Measurements from ENCODE around the gene MESD.

MESD gene

GRCh38 chr15:80932513-80932815 lies 57.2 kb downstream of the MESD start:
- DNase-seq = no peak

- no peak for DNase-seq
These were observed 57.7 kb downstream of the MESD start for GRCh38 chr15:80931721-80932512.

- no peak for DNase-seq
These were observed 58.4 kb downstream of the MESD start for GRCh38 chr15:80931191-80931590.

- DNase-seq = no peak
These were observed 59.9 kb downstream of the MESD start for GRCh38 chr15:80929689-80930088.

- DNase-seq = no peak
These were observed 60.4 kb downstream of the MESD start for GRCh38 chr15:80929225-80929624.

- DNase-seq = no peak
These were observed 63.5 kb downstream of the MESD start for GRCh38 chr15:80926126-80926525.

GRCh38 chr15:80925597-80926059 lies 64.0 kb downstream of the MESD start:
- no peak for DNase-seq

- DNase-seq = no peak
These were observed 65.3 kb downstream of the MESD start for GRCh38 chr15:80924278-80924677.

- no peak for DNase-seq
These were observed 66.0 kb downstream of the MESD start for GRCh38 chr15:80923668-80924067.

GRCh38 chr15:80921736-80922410 lies 67.7 kb downstream of the MESD start:
- no peak for DNase-seq

GRCh38 chr15:80920271-80920699 lies 69.3 kb downstream of the MESD start:
- peak; percentile 4 for DNase-seq

- no peak for DNase-seq
These were observed 71.3 kb downstream of the MESD start for GRCh38 chr15:80918196-80918783.

GRCh38 chr15:80916056-80916455 lies 73.6 kb downstream of the MESD start:
- DNase-seq = no peak

- no peak for DNase-seq
These were observed 74.1 kb downstream of the MESD start for GRCh38 chr15:80915472-80915871.

GRCh38 chr15:80913541-80913940 lies 76.1 kb downstream of the MESD start:
- DNase-seq = no peak

GRCh38 chr15:80912673-80913072 lies 76.9 kb downstream of the MESD start:
- DNase-seq = no peak

GRCh38 chr15:80911821-80912220 lies 77.8 kb downstream of the MESD start:
- DNase-seq = no peak

GRCh38 chr15:80906159-80906766 lies 83.4 kb downstream of the MESD start:
- no peak for DNase-seq

- no peak for DNase-seq
These were observed 84.6 kb downstream of the MESD start for GRCh38 chr15:80904998-80905397.

- DNase-seq = no peak
These were observed 87.3 kb downstream of the MESD start for GRCh38 chr15:80902298-80902801.

- no peak for DNase-seq
These were observed 91.6 kb downstream of the MESD start for GRCh38 chr15:80898040-80898439.

All from CD4-positive, alpha-beta T cell treated with Interleukin-17A for 1 hour (primary cell).